H1 (cell line): ENCODE measurements around the gene GNAO1.

Experiments
- CEBPB ChIP-seq: IDR thresholded peaks from 2 replicates; pipeline ENCODE4 v1.6.1; 2012; ENCODE audit warnings: low read depth, low read length
- HDAC6 ChIP-seq: IDR thresholded peaks from one replicate; pipeline ENCODE4 v1.7.1; 2012; ENCODE audit warnings: low read depth, mild to moderate bottlenecking, inconsistent platforms, low read length, moderate library complexity
- SIRT6 ChIP-seq: IDR thresholded peaks from one replicate; pipeline ENCODE4 v1.7.1; 2012; ENCODE audit warnings: low read length, inconsistent platforms
- TAF1 ChIP-seq: IDR thresholded peaks from 2 replicates; pipeline ENCODE4 v1.6.1; 2011; ENCODE audit warnings: mild to moderate bottlenecking, low read depth, low read length
- TF ChIP-seq, protein P1 (sequence below), 3 experiments: IDR thresholded peaks; 1 replicate in 2 of 3; 2 replicates in 1 of 3; pipeline versions ENCODE4 v1.5.1 to v1.6.1; 2011; ENCODE audit warnings: low read length in 3 of 3, mild to moderate bottlenecking in 3 of 3, inconsistent platforms in 2 of 3, low read depth in 1 of 3, moderate library complexity in 1 of 3; ENCODE audit not compliant: insufficient read depth in 1 of 3; ENCODE audit errors: control extremely low read depth in 1 of 3

DNA sequence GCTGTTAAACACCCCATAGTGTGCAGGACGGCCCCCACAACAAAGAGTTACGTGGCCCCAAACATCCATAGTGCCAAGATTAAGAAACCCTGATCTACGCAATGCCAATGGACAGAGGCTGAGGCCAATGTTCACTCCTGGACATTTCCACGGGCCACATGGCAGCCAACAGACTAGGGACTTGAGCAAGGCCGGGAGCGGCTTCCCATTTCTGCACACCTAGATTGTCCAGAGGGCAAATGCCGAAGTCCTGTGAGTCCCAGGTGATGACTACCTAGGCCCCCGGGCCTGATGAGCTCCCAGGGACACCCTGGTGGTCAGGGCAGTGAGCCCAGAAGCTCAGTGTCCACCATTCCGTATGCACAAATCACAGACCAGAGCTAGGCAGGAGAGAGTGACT, 138.6 kb downstream of the GNAO1 start:
- TF ChIP-seq HDAC6 (no peak), CEBPB (no peak), TAF1 (no peak), SIRT6 (no peak)
- TF ChIP-seq, protein P1, sequence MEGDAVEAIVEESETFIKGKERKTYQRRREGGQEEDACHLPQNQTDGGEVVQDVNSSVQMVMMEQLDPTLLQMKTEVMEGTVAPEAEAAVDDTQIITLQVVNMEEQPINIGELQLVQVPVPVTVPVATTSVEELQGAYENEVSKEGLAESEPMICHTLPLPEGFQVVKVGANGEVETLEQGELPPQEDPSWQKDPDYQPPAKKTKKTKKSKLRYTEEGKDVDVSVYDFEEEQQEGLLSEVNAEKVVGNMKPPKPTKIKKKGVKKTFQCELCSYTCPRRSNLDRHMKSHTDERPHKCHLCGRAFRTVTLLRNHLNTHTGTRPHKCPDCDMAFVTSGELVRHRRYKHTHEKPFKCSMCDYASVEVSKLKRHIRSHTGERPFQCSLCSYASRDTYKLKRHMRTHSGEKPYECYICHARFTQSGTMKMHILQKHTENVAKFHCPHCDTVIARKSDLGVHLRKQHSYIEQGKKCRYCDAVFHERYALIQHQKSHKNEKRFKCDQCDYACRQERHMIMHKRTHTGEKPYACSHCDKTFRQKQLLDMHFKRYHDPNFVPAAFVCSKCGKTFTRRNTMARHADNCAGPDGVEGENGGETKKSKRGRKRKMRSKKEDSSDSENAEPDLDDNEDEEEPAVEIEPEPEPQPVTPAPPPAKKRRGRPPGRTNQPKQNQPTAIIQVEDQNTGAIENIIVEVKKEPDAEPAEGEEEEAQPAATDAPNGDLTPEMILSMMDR (IDR thresholded peaks at IDR 0.05; ENCODE audit: control extremely low read depth in 1 of 3, insufficient read depth in 1 of 3, low read depth in 1 of 3, low read length in 3 of 3): no peak
